Cardiac muscle cell (in vitro differentiated cells and primary cell): ENCODE data around the gene CSNK2A3. TPM values are rescaled to one million over a fixed set of nuclear protein-coding genes. Genes with fewer than 3 reads are reported as not detected.

ENCODE experiments used
- DNase-seq, 2 donors: peaks; one replicate each; pipeline versions ENCODE4 v3.0.0 to v3.0.0-alpha.2; 2010 to 2017; ENCODE audit warnings: low read depth in 1 of 2, low spot score in 1 of 2
- H3K27ac ChIP-seq: fragments of 200-600 bp; sonication (generic); 2 replicates; pipeline ENCODE4 v1.5.1; 2016
- H3K27me3 ChIP-seq: fragments of 200-600 bp; sonication (generic); 2 replicates; pipeline ENCODE4 v1.6.0; 2016; ENCODE audit warnings: control low read depth
- H3K36me3 ChIP-seq: fragments of 200-600 bp; sonication (generic); 2 replicates; pipeline ENCODE4 v1.5.1; 2016; ENCODE audit warnings: control low read depth
- H3K4me1 ChIP-seq: fragments of 200-600 bp; sonication (generic); 2 replicates; pipeline ENCODE4 v1.8.1; 2017; ENCODE audit warnings: low read depth, mild to moderate bottlenecking, mixed run types
- H3K4me3 ChIP-seq: fragments of 200-600 bp; sonication (generic); 2 replicates; pipeline ENCODE4 v1.5.1; 2016; ENCODE audit warnings: mild to moderate bottlenecking
- H3K9me3 ChIP-seq: fragments of 200-600 bp; sonication (generic); 2 replicates; pipeline ENCODE4 v1.5.1; 2017; ENCODE audit warnings: low read depth, mild to moderate bottlenecking, control low read depth
- CTCF ChIP-seq: IDR thresholded peaks from 2 replicates; pipeline ENCODE4 v1.5.1; 2012; ENCODE audit warnings: low read depth, mild to moderate bottlenecking, low read length
- polyA plus RNA-seq: library from polyadenylated mRNA; unstranded; fragments of >200 nt; fragmentation: Nextera tagmentation; extraction: Ambion mirVana; gene quantifications from 2 replicates; pipeline ENCODE4 v1.2.1, GENCODE V29; 2016
- total RNA-seq: library from RNA; depleted of rRNA; stranded (reverse); fragments of >200 nt; gene quantifications from 2 replicates; pipeline ENCODE4 v1.2.3, GENCODE V29; 2016

The CSNK2A3 gene
- total and polyA plus RNA-seq, 2 experiments from 2014 or later = 0.98 to 1.1 TPM

GRCh38 chr11:11370962-11371303 is 17.9 kb upstream of the CSNK2A3 start:
- H3K9me3 ChIP-seq = no peaks in the 10 kb centered on the region

GRCh38 chr11:11370255-11370961 is 17.4 kb upstream of the CSNK2A3 start:
- DNase-seq = no peak
- H3K4me3 ChIP-seq = no peak overlapping the region
- no peak for TF ChIP-seq CTCF
- no peaks in the 10 kb centered on the region for H3K4me1 ChIP-seq
- H3K36me3 ChIP-seq = no peaks in the 10 kb centered on the region
- H3K27ac ChIP-seq = no peak overlapping the region
- H3K9me3 ChIP-seq = no peaks in the 10 kb centered on the region
- peaks cover 7% of the 10 kb centered on the region for H3K27me3 ChIP-seq

More at GRCh38 chr11:11370962-11371303, 17.9 kb upstream of the CSNK2A3 start:
- Histone ChIP-seq H3K36me3 (no peaks in the 10 kb centered on the region), H3K4me1 (no peaks in the 10 kb centered on the region), H3K4me3 (no peak overlapping the region), H3K27ac (no peak overlapping the region), H3K27me3 (peaks cover 9% of the 10 kb centered on the region)
- TF ChIP-seq CTCF = no peak
- DNase-seq = no peak

- Histone ChIP-seq H3K27ac (no peak overlapping the region), H3K27me3 (peaks cover 1% of the 10 kb centered on the region)
These were observed 13.7 kb upstream of the CSNK2A3 start for GRCh38 chr11:11366793-11367192.

GRCh38 chr11:11363674-11364073 is 10.6 kb upstream of the CSNK2A3 start:
- Histone ChIP-seq H3K27me3 (peaks cover 7% of the 10 kb centered on the region), H3K4me1 (no peaks in the 10 kb centered on the region), H3K36me3 (no peaks in the 10 kb centered on the region), H3K27ac (no peak overlapping the region), H3K4me3 (no peak overlapping the region), H3K9me3 (no peaks in the 10 kb centered on the region)
- no peak for TF ChIP-seq CTCF
- DNase-seq = no peak

More at GRCh38 chr11:11366793-11367192, 13.7 kb upstream of the CSNK2A3 start:
- no peaks in the 10 kb centered on the region for H3K4me1 ChIP-seq
- H3K4me3 ChIP-seq = no peak overlapping the region
- no peaks in the 10 kb centered on the region for H3K36me3 ChIP-seq
- no peaks in the 10 kb centered on the region for H3K9me3 ChIP-seq
- TF ChIP-seq CTCF = no peak
- peak; percentile 32 to 41 for DNase-seq

- no peaks in the 10 kb centered on the region for H3K36me3 ChIP-seq
- peaks cover 11% of the 10 kb centered on the region for H3K27me3 ChIP-seq
- no peaks in the 10 kb centered on the region for H3K9me3 ChIP-seq
- DNase-seq = no peak
- no peak overlapping the region for H3K4me3 ChIP-seq
- no peak for TF ChIP-seq CTCF
- no peaks in the 10 kb centered on the region for H3K4me1 ChIP-seq
- no peak overlapping the region for H3K27ac ChIP-seq
These were observed 6.6 kb upstream of the CSNK2A3 start for GRCh38 chr11:11359611-11360010.
